Calu3 (cell line): ENCODE data around the gene GALR3. TPM values are rescaled to one million over a fixed set of nuclear protein-coding genes. Genes with fewer than 3 reads are reported as not detected.

Source experiments
- BruUV-seq: library from RNA; stranded (reverse); fragments of 400-500 nt; replicated peaks from 2 replicates; lab custom pipeline; 2021; lab: Mats Ljungman, UMichigan
- CTCF ChIA-PET: fragments of 300-600 bp; sonication (Branson Sonifier 250); formaldehyde crosslinking; loops from one replicate; lab custom pipeline; 2022; ENCODE audit warnings: antibody characterized with exemption; lab: Charles Lee
- DNase-seq: peaks from one replicate; pipeline ENCODE4 v3.0.0; 2022
- H3K27ac Mint-ChIP-seq: one replicate; pipeline ENCODE4 v1.8.0; 2022; ENCODE audit warnings: mixed read lengths; ENCODE audit not compliant: unreplicated experiment
- H3K27me3 Mint-ChIP-seq: one replicate; pipeline ENCODE4 v1.8.0; 2022; ENCODE audit warnings: mixed read lengths; ENCODE audit not compliant: unreplicated experiment
- H3K36me3 Mint-ChIP-seq: one replicate; pipeline ENCODE4 v1.8.0; 2022; ENCODE audit warnings: mild to moderate bottlenecking, moderate library complexity, mixed read lengths; ENCODE audit not compliant: insufficient read depth, unreplicated experiment
- H3K4me1 Mint-ChIP-seq: one replicate; pipeline ENCODE4 v1.8.0; 2022; ENCODE audit warnings: mild to moderate bottlenecking, low read depth, mixed read lengths; ENCODE audit not compliant: unreplicated experiment
- H3K4me3 Mint-ChIP-seq: one replicate; pipeline ENCODE4 v1.8.0; 2022; ENCODE audit warnings: mild to moderate bottlenecking, low read depth, moderate library complexity, mixed read lengths; ENCODE audit not compliant: unreplicated experiment
- H3K9me3 Mint-ChIP-seq: one replicate; pipeline ENCODE4 v1.8.0; 2022; ENCODE audit warnings: low read depth, mixed read lengths; ENCODE audit not compliant: unreplicated experiment
- intact Hi-C: fragments of 100-400 bp; cut with micrococcal nuclease; formaldehyde crosslinking; loops from one replicate; pipeline ENCODE4 v1.10.0; 2022; ENCODE audit not compliant: unreplicated experiment
- total RNA-seq: library from RNA; stranded (reverse); gene quantifications from 2 replicates; pipeline ENCODE4 v1.2.3, GENCODE V29; 2022
- TF ChIP-seq, protein P1 (sequence below): fragments of 200-600 bp; IDR thresholded peaks from one replicate; pipeline ENCODE4 v1.8.0; 2022; ENCODE audit warnings: antibody characterized with exemption; ENCODE audit not compliant: unreplicated experiment

GALR3 gene
- total RNA-seq, 1 experiment from 2014 or later, result 0.31 TPM

GRCh38 chr22:37832022-37832857 lies 9.1 kb downstream of the GALR3 start:
- H3K36me3 Mint-ChIP-seq, result peaks cover 8% of the 10 kb centered on the region
- H3K27me3 Mint-ChIP-seq, result no peaks in the 10 kb centered on the region
- no peak for DNase-seq
- no peaks in the 10 kb centered on the region for H3K9me3 Mint-ChIP-seq
- CTCF ChIA-PET, result no interaction called here
- H3K4me3 Mint-ChIP-seq, result no peak overlapping the region
- intact Hi-C loops, result no loop called here
- BruUV-seq, result no TSS peak
- no peak overlapping the region for H3K27ac Mint-ChIP-seq
- TF ChIP-seq, protein P1, sequence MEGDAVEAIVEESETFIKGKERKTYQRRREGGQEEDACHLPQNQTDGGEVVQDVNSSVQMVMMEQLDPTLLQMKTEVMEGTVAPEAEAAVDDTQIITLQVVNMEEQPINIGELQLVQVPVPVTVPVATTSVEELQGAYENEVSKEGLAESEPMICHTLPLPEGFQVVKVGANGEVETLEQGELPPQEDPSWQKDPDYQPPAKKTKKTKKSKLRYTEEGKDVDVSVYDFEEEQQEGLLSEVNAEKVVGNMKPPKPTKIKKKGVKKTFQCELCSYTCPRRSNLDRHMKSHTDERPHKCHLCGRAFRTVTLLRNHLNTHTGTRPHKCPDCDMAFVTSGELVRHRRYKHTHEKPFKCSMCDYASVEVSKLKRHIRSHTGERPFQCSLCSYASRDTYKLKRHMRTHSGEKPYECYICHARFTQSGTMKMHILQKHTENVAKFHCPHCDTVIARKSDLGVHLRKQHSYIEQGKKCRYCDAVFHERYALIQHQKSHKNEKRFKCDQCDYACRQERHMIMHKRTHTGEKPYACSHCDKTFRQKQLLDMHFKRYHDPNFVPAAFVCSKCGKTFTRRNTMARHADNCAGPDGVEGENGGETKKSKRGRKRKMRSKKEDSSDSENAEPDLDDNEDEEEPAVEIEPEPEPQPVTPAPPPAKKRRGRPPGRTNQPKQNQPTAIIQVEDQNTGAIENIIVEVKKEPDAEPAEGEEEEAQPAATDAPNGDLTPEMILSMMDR, result no peak
- H3K4me1 Mint-ChIP-seq, result no peaks in the 10 kb centered on the region

DNA sequence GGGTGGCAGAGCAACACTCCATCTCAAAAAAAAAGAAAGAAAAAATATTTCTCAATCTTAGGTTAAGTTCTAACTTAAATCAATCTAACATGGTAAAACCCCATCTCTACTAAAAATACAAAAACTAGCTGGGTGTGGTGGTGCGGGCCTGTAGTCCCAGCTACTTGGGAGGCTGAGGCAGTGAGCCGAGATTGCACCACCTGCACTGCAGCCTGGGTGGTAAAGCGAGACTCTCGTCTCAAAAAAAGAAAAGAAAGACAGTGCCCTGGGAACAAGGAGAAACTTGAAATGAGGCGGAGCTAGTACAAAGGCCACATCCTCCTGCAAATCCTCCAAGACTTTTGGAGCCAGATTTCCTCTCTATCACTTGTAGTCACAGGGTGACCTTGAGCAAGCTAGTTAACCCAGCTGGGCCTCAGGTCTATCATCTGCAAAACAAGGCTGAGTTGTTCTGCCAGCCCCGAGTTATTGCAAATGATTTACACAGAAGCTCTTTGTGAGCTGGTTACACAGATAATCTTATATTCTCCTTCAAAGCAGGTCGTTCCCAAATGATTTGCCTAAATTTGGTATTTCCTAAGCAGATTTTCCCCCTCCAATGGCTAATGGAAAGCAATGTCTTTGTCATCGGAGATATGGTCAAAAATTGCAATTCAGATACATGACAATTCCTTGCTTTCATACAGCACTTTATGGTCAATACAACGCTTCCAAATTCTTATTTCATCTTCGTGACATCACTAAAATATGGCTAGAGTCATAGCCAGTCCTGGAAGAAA lies 19.0 kb downstream of the GALR3 start:
- H3K27ac Mint-ChIP-seq, result no peak overlapping the region
- H3K36me3 Mint-ChIP-seq, result peaks cover 25% of the 10 kb centered on the region
- CTCF ChIA-PET, result no interaction called here
- no peaks in the 10 kb centered on the region for H3K27me3 Mint-ChIP-seq
- peaks cover 8% of the 10 kb centered on the region for H3K4me1 Mint-ChIP-seq
- intact Hi-C loops, result no loop called here
- H3K9me3 Mint-ChIP-seq, result no peaks in the 10 kb centered on the region
- TF ChIP-seq, protein P1, result no peak
- BruUV-seq, result no TSS peak
- DNase-seq, result no peak
- peak overlapping the region; percentile 76 for H3K4me3 Mint-ChIP-seq

GRCh38 chr22:37843741-37844089 lies 20.5 kb downstream of the GALR3 start:
- CTCF ChIA-PET, result interaction anchor here (0.5 to 1.2 kb wide), 10 partner anchors 18 to 1333 kb away, joined by 3 to 20 read pairs (median 4); partner anchors contain the start of genes GCAT and TOMM22
- peaks cover 38% of the 10 kb centered on the region for H3K36me3 Mint-ChIP-seq
- H3K27ac Mint-ChIP-seq, result peak overlapping the region; percentile 79
- H3K4me3 Mint-ChIP-seq, result peak overlapping the region; percentile 76
- H3K27me3 Mint-ChIP-seq, result no peaks in the 10 kb centered on the region
- intact Hi-C loops, result no loop called here
- BruUV-seq, result no TSS peak
- TF ChIP-seq, protein P1, result no peak
- peak; percentile 61 for DNase-seq
- peaks cover 23% of the 10 kb centered on the region for H3K4me1 Mint-ChIP-seq
- no peaks in the 10 kb centered on the region for H3K9me3 Mint-ChIP-seq

DNA sequence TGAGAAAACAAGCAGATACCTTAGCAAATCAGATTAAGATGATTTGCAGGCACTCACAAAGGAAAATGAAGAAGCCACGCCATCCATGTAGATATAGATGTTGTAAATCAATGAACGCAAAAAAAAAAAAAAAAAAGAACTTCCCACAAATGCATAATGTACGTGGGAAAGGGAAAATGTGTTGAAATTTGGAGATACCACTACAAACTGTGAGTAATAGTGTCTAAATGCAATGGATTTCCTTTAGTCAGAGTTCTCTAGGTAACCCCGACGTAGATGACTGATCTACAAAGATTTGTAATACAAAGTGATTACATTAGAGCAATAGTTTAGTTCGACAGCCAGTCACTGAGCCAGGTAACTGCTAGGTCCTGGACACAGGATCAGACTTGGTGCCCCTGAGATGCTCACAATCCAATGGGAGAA lies 21.7 kb downstream of the GALR3 start:
- CTCF ChIA-PET, result interaction anchor here (1.2 kb wide), 2 partner anchors 37 to 51 kb away, joined by 4 to 20 read pairs; partner anchors contain the start of gene GCAT
- Mint-ChIP-seq H3K4me1 (peaks cover 27% of the 10 kb centered on the region), H3K4me3 (peak overlapping the region; percentile 76), H3K9me3 (no peaks in the 10 kb centered on the region), H3K36me3 (peaks cover 48% of the 10 kb centered on the region), H3K27me3 (no peaks in the 10 kb centered on the region), H3K27ac (peak overlapping the region; percentile 58)
- TF ChIP-seq, protein P1, result no peak
- intact Hi-C loops, result no loop called here
- no peak for DNase-seq
- no TSS peak for BruUV-seq
